ENCODE measurements around the gene STEAP3. TPM values are rescaled to one million over a fixed set of nuclear protein-coding genes. Genes with fewer than 3 reads are reported as not detected.

Gene STEAP3
- total RNA-seq, 1 experiment from 2014 or later: 32.3 TPM

GRCh38 chr2:119214453-119215037, 9.1 kb upstream of the STEAP3 start:
- Histone ChIP-seq H3K4me3 (replicated peaks in 1 of 2; ENCODE audit: low read depth in 1 of 2, low read length in 2 of 2) (no peak overlapping the region), H3K27ac (ENCODE audit: low read depth, low read length) (no peak overlapping the region), H3K9me2 (ENCODE audit: insufficient read depth) (no peaks in the 10 kb centered on the region), H3K9ac (ENCODE audit: low read length) (no peak overlapping the region), H3K79me2 (ENCODE audit: insufficient read depth, low read length) (no peaks in the 10 kb centered on the region), H3K36me3 (ENCODE audit: control insufficient read depth in 1 of 2, insufficient read depth in 2 of 2, low read length in 2 of 2) (no peaks in the 10 kb centered on the region), H3K4me1 (ENCODE audit: control insufficient read depth in 1 of 2, insufficient read depth in 2 of 2, low read length in 2 of 2) (peaks cover 16 to 22% of the 10 kb centered on the region in 2 experiments; a peak in 3 of 4 replicates), H3K27me3 (ENCODE audit: insufficient read depth, low read length) (peaks cover 17% of the 10 kb centered on the region), H3K9me3 (ENCODE audit: control insufficient read depth in 1 of 2, insufficient read depth in 1 of 2, low read depth in 1 of 2, low read length in 2 of 2) (no peaks in the 10 kb centered on the region), H3K4me2 (ENCODE audit: low read length) (no peak overlapping the region), H2AFZ (ENCODE audit: low read depth, low read length, poor library complexity, severe bottlenecking) (no peak overlapping the region), H4K20me1 (ENCODE audit: insufficient read depth) (no peaks in the 10 kb centered on the region)
- RAD21 ChIA-PET (ENCODE audit: low non-redundant PET in 1 of 2, low total read pairs in 2 of 2, uncharacterized antibody in 2 of 2, unreplicated experiment in 2 of 2): no interaction called here
- intact Hi-C loops (cut with micrococcal nuclease): no loop called here
- DNase-seq (ENCODE audit: low read depth, low spot score) (no peak), ATAC-seq (no peak)
- POLR2A ChIA-PET: no interaction called here
- TF ChIP-seq ZBTB33 (IDR thresholded peaks at IDR 0.05; ENCODE audit: extremely low read depth, insufficient replicate concordance, low read length) (no peak), POLR2AphosphoS5 (IDR thresholded peaks at IDR 0.05; ENCODE audit: low read depth, low read length) (no peak), SIN3A (IDR thresholded peaks at IDR 0.05; ENCODE audit: low read depth) (no peak), EZH2 (IDR thresholded peaks at IDR 0.05) (no peak), JUND (IDR thresholded peaks at IDR 0.05) (no peak), YY1 (IDR thresholded peaks at IDR 0.05; ENCODE audit: extremely low read depth, insufficient replicate concordance, low read depth, low read length) (no peak), ZNF274 (IDR thresholded peaks at IDR 0.05; ENCODE audit: low read depth, low read length) (no peak), ATF3 (IDR thresholded peaks at IDR 0.05) (no peak), CEBPB (IDR thresholded peaks at IDR 0.05; ENCODE audit: low read depth) (no peak), CBX3 (IDR thresholded peaks at IDR 0.05; ENCODE audit: low read depth) (no peak), ZFX (IDR thresholded peaks at IDR 0.05) (no peak), MAX (IDR thresholded peaks at IDR 0.05) (no peak), POLR2A (IDR thresholded peaks at IDR 0.05; ENCODE audit: borderline replicate concordance, extremely low read depth, insufficient read depth, insufficient read length) (no peak), FOSL1 (IDR thresholded peaks at IDR 0.05; ENCODE audit: low read depth) (no peak), TCF7L2 (IDR thresholded peaks at IDR 0.05; ENCODE audit: borderline replicate concordance, extremely low read depth, insufficient read depth, insufficient read length) (no peak), SRF (IDR thresholded peaks at IDR 0.05; ENCODE audit: low read depth) (no peak), EZH2phosphoT487 (IDR thresholded peaks at IDR 0.05; ENCODE audit: borderline replicate concordance) (no peak)
- TF ChIP-seq, protein P1, sequence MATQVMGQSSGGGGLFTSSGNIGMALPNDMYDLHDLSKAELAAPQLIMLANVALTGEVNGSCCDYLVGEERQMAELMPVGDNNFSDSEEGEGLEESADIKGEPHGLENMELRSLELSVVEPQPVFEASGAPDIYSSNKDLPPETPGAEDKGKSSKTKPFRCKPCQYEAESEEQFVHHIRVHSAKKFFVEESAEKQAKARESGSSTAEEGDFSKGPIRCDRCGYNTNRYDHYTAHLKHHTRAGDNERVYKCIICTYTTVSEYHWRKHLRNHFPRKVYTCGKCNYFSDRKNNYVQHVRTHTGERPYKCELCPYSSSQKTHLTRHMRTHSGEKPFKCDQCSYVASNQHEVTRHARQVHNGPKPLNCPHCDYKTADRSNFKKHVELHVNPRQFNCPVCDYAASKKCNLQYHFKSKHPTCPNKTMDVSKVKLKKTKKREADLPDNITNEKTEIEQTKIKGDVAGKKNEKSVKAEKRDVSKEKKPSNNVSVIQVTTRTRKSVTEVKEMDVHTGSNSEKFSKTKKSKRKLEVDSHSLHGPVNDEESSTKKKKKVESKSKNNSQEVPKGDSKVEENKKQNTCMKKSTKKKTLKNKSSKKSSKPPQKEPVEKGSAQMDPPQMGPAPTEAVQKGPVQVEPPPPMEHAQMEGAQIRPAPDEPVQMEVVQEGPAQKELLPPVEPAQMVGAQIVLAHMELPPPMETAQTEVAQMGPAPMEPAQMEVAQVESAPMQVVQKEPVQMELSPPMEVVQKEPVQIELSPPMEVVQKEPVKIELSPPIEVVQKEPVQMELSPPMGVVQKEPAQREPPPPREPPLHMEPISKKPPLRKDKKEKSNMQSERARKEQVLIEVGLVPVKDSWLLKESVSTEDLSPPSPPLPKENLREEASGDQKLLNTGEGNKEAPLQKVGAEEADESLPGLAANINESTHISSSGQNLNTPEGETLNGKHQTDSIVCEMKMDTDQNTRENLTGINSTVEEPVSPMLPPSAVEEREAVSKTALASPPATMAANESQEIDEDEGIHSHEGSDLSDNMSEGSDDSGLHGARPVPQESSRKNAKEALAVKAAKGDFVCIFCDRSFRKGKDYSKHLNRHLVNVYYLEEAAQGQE (IDR thresholded peaks at IDR 0.05; ENCODE audit: low read depth): no peak
- TF ChIP-seq, protein P2, sequence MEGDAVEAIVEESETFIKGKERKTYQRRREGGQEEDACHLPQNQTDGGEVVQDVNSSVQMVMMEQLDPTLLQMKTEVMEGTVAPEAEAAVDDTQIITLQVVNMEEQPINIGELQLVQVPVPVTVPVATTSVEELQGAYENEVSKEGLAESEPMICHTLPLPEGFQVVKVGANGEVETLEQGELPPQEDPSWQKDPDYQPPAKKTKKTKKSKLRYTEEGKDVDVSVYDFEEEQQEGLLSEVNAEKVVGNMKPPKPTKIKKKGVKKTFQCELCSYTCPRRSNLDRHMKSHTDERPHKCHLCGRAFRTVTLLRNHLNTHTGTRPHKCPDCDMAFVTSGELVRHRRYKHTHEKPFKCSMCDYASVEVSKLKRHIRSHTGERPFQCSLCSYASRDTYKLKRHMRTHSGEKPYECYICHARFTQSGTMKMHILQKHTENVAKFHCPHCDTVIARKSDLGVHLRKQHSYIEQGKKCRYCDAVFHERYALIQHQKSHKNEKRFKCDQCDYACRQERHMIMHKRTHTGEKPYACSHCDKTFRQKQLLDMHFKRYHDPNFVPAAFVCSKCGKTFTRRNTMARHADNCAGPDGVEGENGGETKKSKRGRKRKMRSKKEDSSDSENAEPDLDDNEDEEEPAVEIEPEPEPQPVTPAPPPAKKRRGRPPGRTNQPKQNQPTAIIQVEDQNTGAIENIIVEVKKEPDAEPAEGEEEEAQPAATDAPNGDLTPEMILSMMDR (IDR thresholded peaks at IDR 0.05 in 2 of 3, conservative IDR thresholded peaks at IDR 0.05 in 1 of 3; ENCODE audit: borderline replicate concordance in 1 of 3, insufficient read depth in 1 of 3, low read depth in 2 of 3, low read length in 2 of 3): no peak
- no TSS peak for BruUV-seq (replicated peaks)
- CTCF ChIA-PET: no interaction called here

All from HCT116 (cell line).